Sigmoid colon (tissue), 4 donors: ENCODE measurements around the gene KCNK3.
A peak's percentile ranks its signal among the peaks of the same experiment; 100 is the strongest.

Source experiments
- CTCF ChIP-seq, 4 experiments: fragments of 450-650 bp in 3 of 4; fragments of 200-600 bp in 1 of 4; IDR thresholded peaks; one replicate each; pipeline ENCODE4 v1.5.1; 2016 to 2019; ENCODE audit warnings: antibody characterized with exemption in 4 of 4, mild to moderate bottlenecking in 3 of 4, moderate library complexity in 2 of 4
- EP300 ChIP-seq, 4 donors: sonication (generic); formaldehyde crosslinking; IDR thresholded peaks; one replicate each; pipeline ENCODE4 v1.6.1; 2017; ENCODE audit warnings: antibody characterized with exemption in 4 of 4
- POLR2AphosphoS5 ChIP-seq, 4 donors: sonication (generic); formaldehyde crosslinking; IDR thresholded peaks; one replicate each; pipeline ENCODE4 v1.6.1; 2017; ENCODE audit warnings: antibody characterized with exemption in 4 of 4

- TF ChIP-seq EP300 (IDR thresholded peaks at IDR 0.05) (peak in 1 of 4 donors; percentile 30), POLR2AphosphoS5 (IDR thresholded peaks at IDR 0.05) (peak in 2 of 4 donors; percentile 21 to 49), CTCF (IDR thresholded peaks at IDR 0.05) (no peak)
Observed at GRCh38 chr2:26685989-26686839, 6.3 kb upstream of the KCNK3 start.
